HepG2 (cell line): ENCODE data around the gene CDKN1A. TPM values are rescaled to one million over a fixed set of nuclear protein-coding genes. Genes with fewer than 3 reads are reported as not detected.
A peak's percentile ranks its signal among the peaks of the same experiment; 100 is the strongest.

Experiments
- ARID3A ChIP-seq: IDR thresholded peaks from 2 replicates; pipeline ENCODE4 v1.6.1; 2012; ENCODE audit warnings: low read depth, low read length, improper control_type of control experiment
- CBX1 ChIP-seq: IDR thresholded peaks from one replicate; pipeline ENCODE4 v1.6.1; 2016; ENCODE audit warnings: antibody characterized with exemption, low read depth
- CEBPG ChIP-seq: IDR thresholded peaks from 2 replicates; pipeline ENCODE4 v1.6.1; 2016
- EHMT2 ChIP-seq: fragments of 200-600 bp; sonication (generic); IDR thresholded peaks from 2 replicates; pipeline ENCODE4 v1.7.0; 2017; ENCODE audit warnings: antibody characterized with exemption, low read depth, low read length, borderline replicate concordance
- HNRNPUL1 ChIP-seq: fragments of 200-400 bp; formaldehyde crosslinking; IDR thresholded peaks from 2 replicates; pipeline ENCODE4 v1.6.1; 2017; ENCODE audit warnings: low read depth, mild to moderate bottlenecking, low read length, moderate library complexity
- KDM2A ChIP-seq: sonication (generic); formaldehyde crosslinking; IDR thresholded peaks from 2 replicates; pipeline ENCODE4 v1.4.0; 2020; ENCODE audit warnings: low read depth, missing genetic modification reagents, borderline replicate concordance
- KMT2A ChIP-seq: sonication (generic); formaldehyde crosslinking; IDR thresholded peaks from 2 replicates; pipeline ENCODE4 v1.4.0; 2020; ENCODE audit warnings: missing genetic modification reagents
- MAFG ChIP-seq: sonication (generic); formaldehyde crosslinking; IDR thresholded peaks from 2 replicates; pipeline ENCODE4 v1.5.1; 2020; ENCODE audit warnings: mild to moderate bottlenecking, missing genetic modification reagents
- MZF1 ChIP-seq: sonication (generic); formaldehyde crosslinking; IDR thresholded peaks from 2 replicates; pipeline ENCODE4 v1.8.1; 2023; ENCODE audit warnings: mild to moderate bottlenecking, missing genetic modification reagents, borderline replicate concordance
- REL ChIP-seq: sonication (generic); formaldehyde crosslinking; conservative IDR thresholded peaks from 2 replicates; pipeline ENCODE4 v1.8.0; 2022; ENCODE audit warnings: mild to moderate bottlenecking, missing genetic modification reagents, moderate library complexity
- REPIN1 ChIP-seq: sonication (generic); formaldehyde crosslinking; IDR thresholded peaks from 2 replicates; pipeline ENCODE4 v1.8.0; 2022; ENCODE audit warnings: missing genetic modification reagents, low read depth, mild to moderate bottlenecking, borderline replicate concordance
- RXRA ChIP-seq: sonication (generic); formaldehyde crosslinking; IDR thresholded peaks from 2 replicates; pipeline ENCODE4 v1.5.1; 2020; ENCODE audit warnings: missing genetic modification reagents
- SALL2 ChIP-seq: sonication (generic); formaldehyde crosslinking; IDR thresholded peaks from 2 replicates; pipeline ENCODE4 v1.8.1; 2023; ENCODE audit warnings: mild to moderate bottlenecking, missing genetic modification reagents, inconsistent platforms
- SOX5 ChIP-seq: IDR thresholded peaks from 2 replicates; pipeline ENCODE4 v1.6.1; 2016; ENCODE audit warnings: borderline replicate concordance
- TCF7L2 ChIP-seq: IDR thresholded peaks from 2 replicates; pipeline ENCODE4 v1.6.1; 2011; ENCODE audit warnings: mild to moderate bottlenecking, low read depth, low read length, moderate library complexity
- XBP1 ChIP-seq: sonication (generic); formaldehyde crosslinking; IDR thresholded peaks from 2 replicates; pipeline ENCODE4 v1.5.0; 2020; ENCODE audit warnings: missing genetic modification reagents
- XRCC5 ChIP-seq: fragments of 200-400 bp; formaldehyde crosslinking; optimal IDR thresholded peaks from 2 replicates; pipeline ENCODE3; 2017; ENCODE audit warnings: mild to moderate bottlenecking, low read length
- ZNF160 ChIP-seq: sonication (generic); formaldehyde crosslinking; IDR thresholded peaks from 2 replicates; pipeline ENCODE4 v1.8.0; 2022; ENCODE audit warnings: mild to moderate bottlenecking, inconsistent platforms, missing genetic modification reagents
- ZNF576 ChIP-seq: sonication (generic); formaldehyde crosslinking; IDR thresholded peaks from 2 replicates; pipeline ENCODE4 v1.4.0; 2020; ENCODE audit warnings: mild to moderate bottlenecking, missing genetic modification reagents
- ZNF772 ChIP-seq: sonication (generic); formaldehyde crosslinking; IDR thresholded peaks from 2 replicates; pipeline ENCODE4 v1.5.0; 2020; ENCODE audit warnings: mild to moderate bottlenecking, missing genetic modification reagents
- ZNF782 ChIP-seq: sonication (generic); formaldehyde crosslinking; IDR thresholded peaks from 2 replicates; pipeline ENCODE4 v1.4.0; 2020; ENCODE audit warnings: missing genetic modification reagents, mild to moderate bottlenecking, borderline replicate concordance
- ZNF879 ChIP-seq: sonication (generic); formaldehyde crosslinking; IDR thresholded peaks from 2 replicates; pipeline ENCODE4 v1.8.1; 2023; ENCODE audit warnings: missing genetic modification reagents
- polyA plus RNA-seq, 8 experiments: library from polyadenylated mRNA; depleted of rRNA in 3 of 8; stranded (reverse) in 7 of 8; unstranded in 1 of 8; fragments of >200 nt; fragmentation: Illumina TruSeq in 4 of 8; extraction: Trizol in 4 of 8; gene quantifications; 2 replicates each; pipeline versions ENCODE4 v1.2.1 to v1.2.3, GENCODE V29; 2011 to 2016; ENCODE audit warnings: low read depth in 4 of 8, missing spikeins in 1 of 8, mixed read lengths in 1 of 8; ENCODE audit not compliant: insufficient read depth in 1 of 8
- total RNA-seq, 5 experiments: library from RNA; depleted of rRNA; stranded (reverse); fragments of >200 nt; fragmentation: Illumina TruSeq; extraction: Trizol; gene quantifications; 2 replicates each; pipeline ENCODE4 v1.2.3, GENCODE V29; 2016; ENCODE audit warnings: low read depth in 1 of 5
- TF ChIP-seq, protein P1 (sequence below): sonication (generic); formaldehyde crosslinking; IDR thresholded peaks from 2 replicates; pipeline ENCODE4 v1.5.1; 2020; ENCODE audit warnings: missing genetic modification reagents, mild to moderate bottlenecking, borderline replicate concordance
- TF ChIP-seq, protein P2 (sequence below): sonication (generic); formaldehyde crosslinking; IDR thresholded peaks from 2 replicates; pipeline ENCODE4 v1.8.0; 2022; ENCODE audit warnings: missing genetic modification reagents, mild to moderate bottlenecking, moderate library complexity, borderline replicate concordance

CDKN1A gene
- total and polyA plus RNA-seq, 2 of the 13 experiments (the other 11 are each of a cell fraction or from before 2014, with no cell fraction given): 60.7 to 92.1 TPM

GRCh38 chr6:36666826-36667591, 11.5 kb upstream of the CDKN1A start (continued):
- TF ChIP-seq, protein P1, sequence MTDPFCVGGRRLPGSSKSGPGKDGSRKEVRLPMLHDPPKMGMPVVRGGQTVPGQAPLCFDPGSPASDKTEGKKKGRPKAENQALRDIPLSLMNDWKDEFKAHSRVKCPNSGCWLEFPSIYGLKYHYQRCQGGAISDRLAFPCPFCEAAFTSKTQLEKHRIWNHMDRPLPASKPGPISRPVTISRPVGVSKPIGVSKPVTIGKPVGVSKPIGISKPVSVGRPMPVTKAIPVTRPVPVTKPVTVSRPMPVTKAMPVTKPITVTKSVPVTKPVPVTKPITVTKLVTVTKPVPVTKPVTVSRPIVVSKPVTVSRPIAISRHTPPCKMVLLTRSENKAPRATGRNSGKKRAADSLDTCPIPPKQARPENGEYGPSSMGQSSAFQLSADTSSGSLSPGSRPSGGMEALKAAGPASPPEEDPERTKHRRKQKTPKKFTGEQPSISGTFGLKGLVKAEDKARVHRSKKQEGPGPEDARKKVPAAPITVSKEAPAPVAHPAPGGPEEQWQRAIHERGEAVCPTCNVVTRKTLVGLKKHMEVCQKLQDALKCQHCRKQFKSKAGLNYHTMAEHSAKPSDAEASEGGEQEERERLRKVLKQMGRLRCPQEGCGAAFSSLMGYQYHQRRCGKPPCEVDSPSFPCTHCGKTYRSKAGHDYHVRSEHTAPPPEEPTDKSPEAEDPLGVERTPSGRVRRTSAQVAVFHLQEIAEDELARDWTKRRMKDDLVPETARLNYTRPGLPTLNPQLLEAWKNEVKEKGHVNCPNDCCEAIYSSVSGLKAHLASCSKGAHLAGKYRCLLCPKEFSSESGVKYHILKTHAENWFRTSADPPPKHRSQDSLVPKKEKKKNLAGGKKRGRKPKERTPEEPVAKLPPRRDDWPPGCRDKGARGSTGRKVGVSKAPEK (CRISPR knock-in tag): peak; percentile 80; the same call in 1 of the 2 replicates
- peak; percentile 88 for TF ChIP-seq ZNF772
- TF ChIP-seq SALL2 (CRISPR knock-in tag): peak; percentile 93
- TF ChIP-seq, protein P2, sequence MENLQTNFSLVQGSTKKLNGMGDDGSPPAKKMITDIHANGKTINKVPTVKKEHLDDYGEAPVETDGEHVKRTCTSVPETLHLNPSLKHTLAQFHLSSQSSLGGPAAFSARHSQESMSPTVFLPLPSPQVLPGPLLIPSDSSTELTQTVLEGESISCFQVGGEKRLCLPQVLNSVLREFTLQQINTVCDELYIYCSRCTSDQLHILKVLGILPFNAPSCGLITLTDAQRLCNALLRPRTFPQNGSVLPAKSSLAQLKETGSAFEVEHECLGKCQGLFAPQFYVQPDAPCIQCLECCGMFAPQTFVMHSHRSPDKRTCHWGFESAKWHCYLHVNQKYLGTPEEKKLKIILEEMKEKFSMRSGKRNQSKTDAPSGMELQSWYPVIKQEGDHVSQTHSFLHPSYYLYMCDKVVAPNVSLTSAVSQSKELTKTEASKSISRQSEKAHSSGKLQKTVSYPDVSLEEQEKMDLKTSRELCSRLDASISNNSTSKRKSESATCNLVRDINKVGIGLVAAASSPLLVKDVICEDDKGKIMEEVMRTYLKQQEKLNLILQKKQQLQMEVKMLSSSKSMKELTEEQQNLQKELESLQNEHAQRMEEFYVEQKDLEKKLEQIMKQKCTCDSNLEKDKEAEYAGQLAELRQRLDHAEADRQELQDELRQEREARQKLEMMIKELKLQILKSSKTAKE (CRISPR knock-in tag): no peak
- no peak for TF ChIP-seq ARID3A
- TF ChIP-seq CEBPG: peak; percentile 100
- no peak for TF ChIP-seq TCF7L2
- TF ChIP-seq ZNF576: peak; percentile 78; the same call in 1 of the 2 replicates
- TF ChIP-seq MAFG (CRISPR knock-in tag): no peak
- peak; percentile 90 for TF ChIP-seq CBX1
- no peak for TF ChIP-seq MZF1 (CRISPR knock-in tag)
- TF ChIP-seq SOX5 (CRISPR knock-in tag): peak; percentile 96
- TF ChIP-seq ZNF782 (CRISPR knock-in tag): peak; percentile 37; the same call in 1 of the 2 replicates
- no peak for TF ChIP-seq REL (CRISPR knock-in tag)
- TF ChIP-seq ZNF879 (CRISPR knock-in tag): 0 out of 2 replicates have a peak, but pooled peaks have one; percentile 57
- TF ChIP-seq KDM2A (CRISPR knock-in tag): peak; percentile 94
- no peak for TF ChIP-seq HNRNPUL1
- peak; percentile 49; the same call in 1 of the 2 replicates for TF ChIP-seq EHMT2
- TF ChIP-seq ZNF160 (CRISPR knock-in tag): peak; percentile 72; the same call in 1 of the 2 replicates
- TF ChIP-seq KMT2A (CRISPR knock-in tag): peak; percentile 69
- peak; percentile 90 for TF ChIP-seq RXRA
- TF ChIP-seq XRCC5: peak; percentile 96
- no peak for TF ChIP-seq XBP1 (CRISPR knock-in tag)
- TF ChIP-seq REPIN1: peak; percentile 96
